WERI-Rb-1 (cell line): ENCODE data around the gene WAPL.

ENCODE experiments used
- DNase-seq: peaks from one replicate; pipeline ENCODE4 v3.0.0-alpha.2; 2020
- H3K27ac ChIP-seq: fragments of 250-450 bp; sonication (Bioruptor Pico); 2 replicates; pipeline ENCODE4 v1.5.1; 2020; ENCODE audit warnings: mild to moderate bottlenecking, moderate library complexity
- H3K27me3 ChIP-seq: fragments of 250-450 bp; sonication (Bioruptor Pico); 2 replicates; pipeline ENCODE4 v1.5.1; 2021; ENCODE audit warnings: mild to moderate bottlenecking, low read depth, moderate library complexity; ENCODE audit not compliant: insufficient read depth, severe bottlenecking
- H3K36me3 ChIP-seq: fragments of 250-450 bp; sonication (Bioruptor Pico); 2 replicates; pipeline ENCODE4 v1.5.1; 2020; ENCODE audit warnings: mild to moderate bottlenecking, moderate library complexity
- H3K4me3 ChIP-seq: 2 replicates; pipeline ENCODE4 v1.5.1; 2011; ENCODE audit warnings: low read depth, mild to moderate bottlenecking, control low read depth, low read length
- H3K9me3 ChIP-seq: fragments of 250-450 bp; sonication (Bioruptor Pico); 2 replicates; pipeline ENCODE4 v1.5.1; 2021; ENCODE audit warnings: mild to moderate bottlenecking, moderate library complexity; ENCODE audit not compliant: severe bottlenecking
- CTCF ChIP-seq: IDR thresholded peaks from 2 replicates; pipeline ENCODE4 v1.5.1; 2011; ENCODE audit warnings: low read depth, mild to moderate bottlenecking, control low read depth, inconsistent platforms, low read length

The WAPL gene

GRCh38 chr10:86438091-86438749 is 83.4 kb downstream of the WAPL start:
- H3K9me3 ChIP-seq, result no peaks in the 10 kb centered on the region
- TF ChIP-seq CTCF, result no peak
- no peak overlapping the region for H3K27ac ChIP-seq
- no peak overlapping the region for H3K4me3 ChIP-seq
- H3K27me3 ChIP-seq, result no peaks in the 10 kb centered on the region
- H3K36me3 ChIP-seq, result peaks cover 75% of the 10 kb centered on the region
- DNase-seq, result no peak

GRCh38 chr10:86437447-86437846 is 84.1 kb downstream of the WAPL start:
- peaks cover 72% of the 10 kb centered on the region for H3K36me3 ChIP-seq
- no peak overlapping the region for H3K27ac ChIP-seq
- H3K9me3 ChIP-seq, result no peaks in the 10 kb centered on the region

DNA sequence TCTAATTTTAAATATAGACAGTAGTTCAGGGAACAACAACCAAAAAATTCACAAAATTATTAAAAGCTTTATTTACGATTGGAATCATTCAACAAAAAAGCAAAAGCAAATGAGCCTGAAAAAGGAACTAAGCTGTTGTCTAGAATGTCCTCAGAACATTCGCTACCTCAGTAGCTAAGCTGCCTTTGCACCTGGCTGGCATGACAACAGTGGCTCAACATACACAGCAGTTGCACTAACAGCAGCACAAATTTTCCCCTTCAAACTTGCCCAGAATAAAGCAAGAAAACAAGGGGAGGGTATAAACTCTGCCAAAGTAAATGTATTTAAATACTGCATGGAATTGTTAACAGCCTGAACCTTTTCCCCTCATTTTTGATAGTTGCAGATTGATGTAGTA is 84.6 kb downstream of the WAPL start:
- H3K36me3 ChIP-seq, result peaks cover 67% of the 10 kb centered on the region
- no peak for TF ChIP-seq CTCF
- H3K27ac ChIP-seq, result no peak overlapping the region
- no peaks in the 10 kb centered on the region for H3K27me3 ChIP-seq
- DNase-seq, result no peak
- H3K4me3 ChIP-seq, result no peak overlapping the region
- H3K9me3 ChIP-seq, result no peaks in the 10 kb centered on the region

More at GRCh38 chr10:86437447-86437846, 84.1 kb downstream of the WAPL start:
- TF ChIP-seq CTCF, result no peak
- DNase-seq, result no peak
- Histone ChIP-seq H3K27me3 (no peaks in the 10 kb centered on the region), H3K4me3 (no peak overlapping the region)

DNA sequence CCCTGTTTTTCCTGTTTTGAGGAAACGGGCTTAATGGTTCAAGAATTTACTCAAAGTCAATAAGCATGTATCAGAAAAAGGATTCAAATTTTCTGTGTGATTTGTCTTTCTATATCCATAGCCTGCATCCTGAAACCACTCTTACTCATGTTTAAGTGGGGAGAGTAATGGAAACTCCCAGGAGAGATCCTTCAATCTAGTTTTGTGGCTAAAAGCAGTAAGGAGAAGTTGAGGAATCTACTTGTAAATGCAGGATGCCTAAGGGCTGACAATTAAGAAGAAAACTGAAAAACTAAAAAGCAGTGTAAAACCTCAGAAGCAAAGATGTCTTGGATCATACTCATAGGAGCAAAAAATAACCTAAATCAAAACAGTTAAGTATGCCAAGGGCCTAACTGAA is 86.9 kb downstream of the WAPL start:
- TF ChIP-seq CTCF, result no peak
- Histone ChIP-seq H3K9me3 (no peaks in the 10 kb centered on the region), H3K27me3 (no peaks in the 10 kb centered on the region), H3K27ac (no peak overlapping the region), H3K4me3 (no peak overlapping the region), H3K36me3 (peaks cover 45% of the 10 kb centered on the region)
- no peak for DNase-seq

GRCh38 chr10:86423739-86424138 is 97.9 kb downstream of the WAPL start:
- no peak for DNase-seq
- H3K4me3 ChIP-seq, result no peak overlapping the region
- H3K9me3 ChIP-seq, result no peaks in the 10 kb centered on the region
- no peaks in the 10 kb centered on the region for H3K36me3 ChIP-seq
- no peaks in the 10 kb centered on the region for H3K27me3 ChIP-seq
- no peak for TF ChIP-seq CTCF
- no peak overlapping the region for H3K27ac ChIP-seq

DNA sequence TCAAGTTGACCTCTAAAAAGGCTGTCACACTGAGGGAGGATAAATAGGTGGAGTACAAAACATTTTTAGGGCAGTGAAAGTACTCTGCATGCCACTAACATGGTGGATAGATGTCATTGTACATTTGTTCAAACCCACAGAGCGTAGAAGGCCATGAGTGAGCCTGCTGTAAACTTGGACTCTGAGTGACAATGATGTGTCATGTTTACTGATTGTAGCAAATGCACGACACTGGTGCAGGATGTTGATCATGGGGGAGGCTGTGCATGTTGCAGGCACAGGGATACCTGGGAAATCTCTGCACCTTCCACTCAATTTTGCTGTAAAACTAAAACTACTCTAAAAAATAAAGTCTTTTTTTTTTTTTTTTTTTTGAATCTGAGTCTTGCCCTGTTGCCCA is 102.5 kb downstream of the WAPL start:
- TF ChIP-seq CTCF, result no peak
- no peaks in the 10 kb centered on the region for H3K27me3 ChIP-seq
- no peak overlapping the region for H3K27ac ChIP-seq
- no peaks in the 10 kb centered on the region for H3K36me3 ChIP-seq
- H3K9me3 ChIP-seq, result no peaks in the 10 kb centered on the region
- DNase-seq, result no peak
- H3K4me3 ChIP-seq, result no peak overlapping the region
